ENCODE data around the gene FAU. TPM values are rescaled to one million over a fixed set of nuclear protein-coding genes. Genes with fewer than 3 reads are reported as not detected.
A peak's percentile ranks its signal among the peaks of the same experiment; 100 is the strongest.

The FAU gene
- total RNA-seq, 1 donor, result 137 TPM

- TF ChIP-seq CTCF (IDR thresholded peaks at IDR 0.05; ENCODE audit: insufficient read depth, low read depth, low read length), result peak; percentile 98
- no peak overlapping the region for H3K4me3 ChIP-seq (ENCODE audit: low read depth, low read length)
- DNase-seq (ENCODE audit: low read depth), result peak; percentile 79
Measured at GRCh38 chr11:65110354-65110861, 11.5 kb downstream of the FAU start.

- no peak overlapping the region for H3K4me3 ChIP-seq (ENCODE audit: low read depth, low read length)
- TF ChIP-seq CTCF (IDR thresholded peaks at IDR 0.05; ENCODE audit: insufficient read depth, low read depth, low read length), result no peak
- no peak for DNase-seq (ENCODE audit: low read depth)
Measured at GRCh38 chr11:65109231-65110198, 12.4 kb downstream of the FAU start.

GRCh38 chr11:65108469-65109123, 13.3 kb downstream of the FAU start:
- H3K4me3 ChIP-seq (ENCODE audit: low read depth, low read length), result no peak overlapping the region
- DNase-seq (ENCODE audit: low read depth), result no peak
- no peak for TF ChIP-seq CTCF (IDR thresholded peaks at IDR 0.05; ENCODE audit: insufficient read depth, low read depth, low read length)

GRCh38 chr11:65107751-65108468, 14.0 kb downstream of the FAU start:
- no peak for DNase-seq (ENCODE audit: low read depth)
- H3K4me3 ChIP-seq (ENCODE audit: low read depth, low read length), result no peak overlapping the region
- no peak for TF ChIP-seq CTCF (IDR thresholded peaks at IDR 0.05; ENCODE audit: insufficient read depth, low read depth, low read length)

- no peak for TF ChIP-seq CTCF (IDR thresholded peaks at IDR 0.05; ENCODE audit: insufficient read depth, low read depth, low read length)
- no peak for DNase-seq (ENCODE audit: low read depth)
- no peak overlapping the region for H3K4me3 ChIP-seq (ENCODE audit: low read depth, low read length)
Measured at GRCh38 chr11:65107078-65107477, 14.9 kb downstream of the FAU start.

- no peak for TF ChIP-seq CTCF (IDR thresholded peaks at IDR 0.05; ENCODE audit: insufficient read depth, low read depth, low read length)
- no peak for DNase-seq (ENCODE audit: low read depth)
Measured at GRCh38 chr11:65104628-65105027, 17.3 kb downstream of the FAU start.

More at GRCh38 chr11:65104628-65105027, 17.3 kb downstream of the FAU start:
- no peak overlapping the region for H3K4me3 ChIP-seq (ENCODE audit: low read depth, low read length)

All from fibroblast of villous mesenchyme (primary cell).